GM12891 (cell line): ENCODE results near the gene RABL2A.
"Not testable (repeated sequence)": the region's sequence is repeated elsewhere in the genome, so short reads cannot be mapped to it uniquely, and the experiment has no call there.

ENCODE experiments used
- PAX5 ChIP-seq: IDR thresholded peaks from 2 replicates; pipeline ENCODE4 v1.6.1; 2011; ENCODE audit warnings: low read length, moderate library complexity, mild to moderate bottlenecking; ENCODE audit not compliant: insufficient read depth, severe bottlenecking
- POLR2A ChIP-seq: IDR thresholded peaks from 2 replicates; pipeline ENCODE4 v1.6.1; 2011; ENCODE audit warnings: low read depth, low read length, control low read depth
- POLR2AphosphoS5 ChIP-seq: IDR thresholded peaks from 2 replicates; pipeline ENCODE4 v1.6.1; 2011; ENCODE audit warnings: low read depth, low read length, control low read depth
- TAF1 ChIP-seq: IDR thresholded peaks from 2 replicates; pipeline ENCODE4 v1.6.1; 2011; ENCODE audit warnings: low read depth, low read length, control low read depth

GRCh38 chr2:113604085-113604477 is 23.0 kb upstream of the RABL2A start:
- not testable (repeated sequence) for TF ChIP-seq POLR2A, POLR2AphosphoS5, TAF1
- TF ChIP-seq PAX5 = peak; percentile 2
